T-helper 1 cell treated with Interleukin-12 subunit alpha and Interleukin-12 subunit beta and Interleukin-4 antibody, amounts not matched to agents 30 μg/mL and 1 μg/mL, for 36 hours (primary cell): Measurements from ENCODE around the gene NR1H2.

Source experiments
- H3K27ac Mint-ChIP-seq: one replicate; pipeline ENCODE4 v1.8.0; 2021; ENCODE audit warnings: mild to moderate bottlenecking, mixed read lengths
- H3K27me3 Mint-ChIP-seq: one replicate; pipeline ENCODE4 v1.8.0; 2021; ENCODE audit warnings: low read depth, mixed read lengths
- H3K36me3 Mint-ChIP-seq: one replicate; pipeline ENCODE4 v1.8.0; 2021; ENCODE audit warnings: low read depth, mixed read lengths
- H3K4me1 Mint-ChIP-seq: one replicate; pipeline ENCODE4 v1.8.0; 2021; ENCODE audit warnings: low read depth, mixed read lengths
- H3K4me3 Mint-ChIP-seq: one replicate; pipeline ENCODE4 v1.8.0; 2021; ENCODE audit warnings: mild to moderate bottlenecking, moderate library complexity, mixed read lengths
- H3K9me3 Mint-ChIP-seq: one replicate; pipeline ENCODE4 v1.8.0; 2021; ENCODE audit warnings: mixed read lengths

Gene NR1H2

DNA sequence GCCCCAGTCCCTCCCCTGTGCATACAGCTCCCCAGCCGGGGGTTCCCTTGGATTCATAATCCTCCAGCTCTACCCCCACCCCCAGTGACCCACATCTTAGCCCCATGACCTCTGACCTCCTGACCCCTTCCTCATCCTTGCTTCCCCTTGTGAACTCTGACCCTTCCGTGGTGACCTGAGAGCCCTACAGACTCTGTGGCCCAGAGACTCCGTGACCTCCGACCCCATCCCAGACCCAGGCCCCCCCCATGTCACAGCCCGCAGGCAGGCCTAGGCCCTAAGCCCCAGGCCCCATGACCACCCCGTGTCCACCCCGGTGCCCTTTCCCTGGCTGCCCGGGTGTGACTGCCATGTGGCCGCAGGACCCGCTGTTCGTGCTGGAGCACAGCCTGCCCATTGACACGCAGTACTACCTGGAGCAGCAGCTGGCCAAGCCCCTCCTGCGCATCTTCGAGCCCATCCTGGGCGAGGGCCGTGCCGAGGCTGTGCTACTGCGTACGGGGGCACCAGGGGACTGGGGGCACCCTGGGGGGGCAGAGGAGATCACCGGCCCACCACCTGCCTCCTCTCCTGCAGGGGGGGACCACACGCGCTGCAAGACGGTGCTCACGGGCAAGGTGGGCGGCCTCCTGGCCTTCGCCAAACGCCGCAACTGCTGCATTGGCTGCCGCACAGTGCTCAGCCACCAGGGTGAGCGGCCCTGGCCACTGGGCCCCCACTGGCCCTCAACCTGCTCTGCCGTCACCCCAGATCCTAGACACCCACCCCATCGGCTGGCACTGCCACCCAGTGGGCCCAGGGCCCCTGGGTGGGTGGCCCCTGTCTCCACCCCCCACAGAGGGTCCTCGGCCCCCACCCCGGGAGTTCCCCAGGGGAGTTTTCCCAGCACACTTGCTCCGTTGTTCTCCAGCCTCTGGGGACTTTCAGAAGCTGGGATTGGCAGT is 40.0 kb downstream of the NR1H2 start:
- peaks cover 3% of the 10 kb centered on the region for H3K36me3 Mint-ChIP-seq
- peaks cover 10% of the 10 kb centered on the region for H3K4me1 Mint-ChIP-seq
- peaks cover 11% of the 10 kb centered on the region for H3K27me3 Mint-ChIP-seq
- H3K27ac Mint-ChIP-seq: no peak overlapping the region
- no peak overlapping the region for H3K4me3 Mint-ChIP-seq
- H3K9me3 Mint-ChIP-seq: no peaks in the 10 kb centered on the region

- H3K9me3 Mint-ChIP-seq: no peaks in the 10 kb centered on the region
- H3K27me3 Mint-ChIP-seq: peaks cover 11% of the 10 kb centered on the region
- no peak overlapping the region for H3K4me3 Mint-ChIP-seq
- H3K36me3 Mint-ChIP-seq: peaks cover 3% of the 10 kb centered on the region
- peaks cover 10% of the 10 kb centered on the region for H3K4me1 Mint-ChIP-seq
- H3K27ac Mint-ChIP-seq: no peak overlapping the region
Observed at GRCh38 chr19:50417111-50418081, 41.1 kb downstream of the NR1H2 start.

DNA sequence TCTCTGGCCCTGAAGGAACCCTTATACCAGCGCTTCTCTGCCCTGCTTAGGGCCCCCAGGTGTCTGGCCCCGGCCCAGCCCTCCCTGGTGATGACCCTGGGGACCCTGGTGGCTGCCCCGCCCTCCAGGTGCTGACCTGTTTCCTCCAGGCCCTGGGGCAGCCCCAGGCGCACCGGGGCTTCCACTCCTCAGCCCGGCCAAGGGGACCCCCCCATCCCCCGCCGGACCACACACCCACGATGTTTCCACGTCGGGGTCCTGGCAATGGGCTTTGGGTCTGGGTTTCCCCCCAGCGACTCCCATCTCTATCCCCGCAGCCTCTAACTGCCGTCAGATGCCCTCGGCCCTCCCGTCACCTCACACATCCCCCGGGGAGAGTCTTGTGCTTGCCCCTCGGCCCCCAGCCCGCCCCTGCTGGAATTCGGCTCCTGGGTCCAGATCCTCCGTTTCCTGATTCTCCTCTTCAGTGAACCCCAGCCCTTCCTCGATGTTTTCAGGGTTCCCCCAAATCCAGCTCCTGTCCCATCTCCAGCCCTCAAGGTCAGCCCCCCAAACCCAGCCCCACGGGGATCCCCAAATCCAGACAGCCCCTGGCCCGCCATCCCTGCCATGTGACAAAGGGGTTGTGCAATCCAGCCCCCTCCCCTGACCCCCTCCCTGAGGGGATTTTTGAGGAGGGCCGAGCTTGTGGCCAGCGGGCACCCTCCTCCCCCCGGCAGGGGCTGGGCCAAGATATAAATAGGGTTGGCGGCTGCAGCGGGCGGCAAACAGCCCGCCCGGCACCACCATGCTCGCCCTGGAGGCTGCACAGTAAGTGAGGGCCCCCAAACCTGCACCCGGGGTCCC is 42.1 kb downstream of the NR1H2 start, which contains the start of gene SPIB:
Gene SPIB (plus strand): TSS at position 763 of the 846 bp plus-strand sequence. CDS start 25 bp downstream, at position 788.
- no peaks in the 10 kb centered on the region for H3K36me3 Mint-ChIP-seq
- H3K4me1 Mint-ChIP-seq: peaks cover 10% of the 10 kb centered on the region
- H3K27ac Mint-ChIP-seq: no peak within 1 kb of the TSS
- no peaks in the 10 kb centered on the region for H3K9me3 Mint-ChIP-seq
- peaks cover 11% of the 10 kb centered on the region for H3K27me3 Mint-ChIP-seq
- no peak within 1 kb of the TSS for H3K4me3 Mint-ChIP-seq

DNA sequence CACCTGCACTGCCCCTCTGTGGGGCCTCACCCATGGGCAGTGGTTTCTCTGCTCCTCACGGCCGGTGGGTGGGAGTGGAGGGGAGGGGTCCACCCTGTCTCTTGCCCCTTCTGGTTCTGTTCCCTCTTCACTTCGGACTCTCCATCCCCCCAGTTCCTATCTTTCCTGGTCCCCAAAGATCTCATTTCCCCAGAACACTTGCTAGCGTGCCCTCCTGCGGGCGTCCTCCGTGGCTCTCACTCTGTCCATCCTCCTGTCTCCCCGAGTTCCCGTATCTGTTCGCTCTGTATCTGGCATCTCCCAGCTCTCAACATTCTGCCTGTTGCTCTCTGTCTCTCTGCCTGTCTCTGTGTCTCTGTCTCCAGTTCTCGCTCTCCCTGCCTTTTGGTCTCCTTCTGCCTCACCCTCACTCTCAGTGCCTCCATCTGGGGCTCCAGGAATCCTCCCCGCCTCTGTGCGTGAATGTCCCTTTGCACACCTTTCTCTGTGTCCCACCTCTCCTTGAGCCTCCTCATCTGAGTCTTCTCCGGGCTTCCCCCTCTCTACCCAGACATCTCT is 42.8 kb downstream of the NR1H2 start:
- Mint-ChIP-seq H3K27me3 (peaks cover 11% of the 10 kb centered on the region), H3K27ac (no peak overlapping the region), H3K9me3 (no peaks in the 10 kb centered on the region), H3K36me3 (no peaks in the 10 kb centered on the region), H3K4me3 (no peak overlapping the region), H3K4me1 (peaks cover 10% of the 10 kb centered on the region)

DNA sequence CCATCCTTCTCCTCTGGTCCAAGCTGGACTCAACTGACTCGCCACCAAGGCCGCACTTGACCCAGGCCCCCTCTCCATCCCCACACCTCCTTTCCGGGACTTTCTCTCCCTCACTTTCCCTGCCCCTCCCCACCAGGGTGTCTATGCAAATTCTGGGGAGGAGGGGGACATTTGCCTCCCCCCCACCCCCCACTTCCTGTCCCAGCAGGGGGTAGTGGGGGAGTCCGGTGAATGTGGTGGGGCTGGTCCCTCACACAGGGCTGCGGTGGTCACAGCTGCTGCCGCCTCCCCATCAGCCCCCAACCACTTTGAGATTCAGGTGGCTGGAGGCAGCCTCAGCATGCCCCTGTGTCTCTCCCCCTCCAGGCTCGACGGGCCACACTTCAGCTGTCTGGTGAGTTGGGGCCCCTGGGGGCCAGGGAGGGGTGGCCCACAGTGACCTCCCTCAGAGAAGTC is 43.4 kb downstream of the NR1H2 start:
- Mint-ChIP-seq H3K9me3 (no peaks in the 10 kb centered on the region), H3K36me3 (no peaks in the 10 kb centered on the region), H3K4me1 (peaks cover 10% of the 10 kb centered on the region), H3K27me3 (peaks cover 11% of the 10 kb centered on the region), H3K27ac (no peak overlapping the region), H3K4me3 (no peak overlapping the region)

DNA sequence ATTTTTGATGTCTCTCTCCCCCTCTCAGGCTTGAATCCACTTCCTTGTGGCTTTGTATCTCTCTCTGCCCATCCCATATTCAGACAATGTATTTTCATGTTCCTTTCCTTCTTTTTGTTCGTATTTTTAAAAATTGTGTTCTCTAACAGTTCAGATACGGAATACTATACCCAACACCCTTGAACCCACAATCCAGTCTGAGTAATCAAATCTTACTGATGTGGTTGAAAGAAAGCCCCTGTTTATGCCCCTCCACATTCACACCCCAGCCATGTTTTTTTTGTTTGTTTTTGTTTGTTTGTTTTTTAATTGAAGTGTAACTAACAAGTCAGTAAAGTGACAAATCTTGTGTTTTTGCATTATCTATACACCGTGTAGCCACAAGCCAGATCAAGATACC is 43.9 kb downstream of the NR1H2 start:
- Mint-ChIP-seq H3K27ac (no peak overlapping the region), H3K4me1 (peaks cover 10% of the 10 kb centered on the region), H3K4me3 (no peak overlapping the region), H3K9me3 (no peaks in the 10 kb centered on the region), H3K27me3 (peaks cover 11% of the 10 kb centered on the region), H3K36me3 (no peaks in the 10 kb centered on the region)

GRCh38 chr19:50420808-50421207 is 44.6 kb downstream of the NR1H2 start:
- H3K27me3 Mint-ChIP-seq: peaks cover 11% of the 10 kb centered on the region
- no peak overlapping the region for H3K4me3 Mint-ChIP-seq
- H3K4me1 Mint-ChIP-seq: peaks cover 10% of the 10 kb centered on the region
- no peaks in the 10 kb centered on the region for H3K9me3 Mint-ChIP-seq
- H3K27ac Mint-ChIP-seq: no peak overlapping the region
- H3K36me3 Mint-ChIP-seq: no peaks in the 10 kb centered on the region

GRCh38 chr19:50422397-50423278 is 46.4 kb downstream of the NR1H2 start:
- Mint-ChIP-seq H3K9me3 (no peaks in the 10 kb centered on the region), H3K36me3 (no peaks in the 10 kb centered on the region), H3K27ac (no peak overlapping the region), H3K4me3 (no peak overlapping the region), H3K4me1 (peaks cover 10% of the 10 kb centered on the region), H3K27me3 (peaks cover 11% of the 10 kb centered on the region)

DNA sequence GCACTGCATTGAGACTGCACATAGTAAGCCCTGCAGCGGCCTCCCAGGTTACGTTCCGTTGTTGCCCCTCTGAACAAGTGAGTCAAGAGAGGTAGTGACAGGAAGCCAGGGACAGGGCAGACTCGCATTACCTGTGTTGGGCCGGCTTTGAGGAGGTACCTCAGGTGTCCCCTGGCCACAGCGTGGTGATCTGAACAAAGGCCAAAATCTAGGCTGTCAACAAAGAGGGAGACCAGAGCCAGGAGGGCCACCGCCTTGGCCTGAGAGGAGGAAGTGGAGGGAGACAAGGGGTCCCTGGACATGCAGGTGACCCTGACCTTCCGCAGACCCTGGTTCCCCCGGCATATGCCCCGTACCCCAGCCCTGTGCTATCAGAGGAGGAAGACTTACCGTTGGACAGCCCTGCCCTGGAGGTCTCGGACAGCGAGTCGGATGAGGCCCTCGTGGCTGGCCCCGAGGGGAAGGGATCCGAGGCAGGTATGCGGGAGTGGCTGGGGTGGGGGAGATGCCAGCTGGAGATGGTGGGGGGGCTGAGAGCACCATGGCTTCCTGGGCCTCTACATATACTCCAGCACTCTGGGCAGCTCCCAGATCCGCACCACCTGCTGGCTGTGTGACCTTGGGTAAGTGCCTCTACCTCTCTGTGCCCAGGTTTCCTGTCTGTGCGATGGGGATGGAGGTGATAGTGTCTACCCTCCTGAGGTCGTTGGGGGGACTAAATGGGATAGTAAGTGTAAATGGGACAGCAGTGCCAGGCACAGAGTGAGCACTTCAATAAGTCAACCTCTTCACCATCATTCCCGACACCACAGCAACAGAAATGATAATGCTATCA is 47.2 kb downstream of the NR1H2 start:
- no peak overlapping the region for H3K4me3 Mint-ChIP-seq
- peaks cover 10% of the 10 kb centered on the region for H3K4me1 Mint-ChIP-seq
- H3K9me3 Mint-ChIP-seq: no peaks in the 10 kb centered on the region
- no peaks in the 10 kb centered on the region for H3K36me3 Mint-ChIP-seq
- no peak overlapping the region for H3K27ac Mint-ChIP-seq
- peaks cover 11% of the 10 kb centered on the region for H3K27me3 Mint-ChIP-seq

- Mint-ChIP-seq H3K9me3 (no peaks in the 10 kb centered on the region), H3K36me3 (no peaks in the 10 kb centered on the region), H3K27ac (no peak overlapping the region), H3K27me3 (peaks cover 3% of the 10 kb centered on the region), H3K4me1 (peaks cover 2% of the 10 kb centered on the region), H3K4me3 (no peak overlapping the region)
Observed at GRCh38 chr19:50425581-50425980, 49.3 kb downstream of the NR1H2 start.

DNA sequence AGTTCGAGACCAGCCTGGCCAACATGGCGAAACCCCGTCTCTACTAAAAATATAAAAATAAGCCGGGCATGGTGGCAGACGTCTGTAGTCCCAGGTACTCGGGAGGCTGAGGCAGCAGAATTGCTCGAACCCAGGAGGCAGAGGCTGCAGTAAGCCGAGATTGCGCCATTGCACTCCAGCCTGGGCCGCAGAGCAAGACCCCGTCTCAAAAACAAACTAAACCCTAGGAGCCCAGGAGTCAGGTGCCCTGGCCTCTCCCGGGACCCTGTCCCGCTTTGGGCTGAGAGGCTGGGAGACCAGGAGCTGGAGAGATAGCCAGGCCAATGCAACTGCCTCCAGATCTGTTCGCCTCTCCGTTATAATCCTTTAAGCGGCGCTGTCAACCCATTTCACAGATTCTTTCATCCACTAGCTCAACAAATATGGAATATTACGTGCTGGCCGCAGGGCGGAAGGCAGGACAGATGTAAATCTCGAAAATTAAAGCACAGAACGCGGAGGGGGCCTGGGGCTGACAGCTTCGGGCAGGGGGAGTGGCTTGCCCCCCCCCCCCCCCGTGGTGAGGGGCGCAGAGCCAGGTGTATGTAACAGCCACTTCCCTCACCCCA is 51.2 kb downstream of the NR1H2 start:
- Mint-ChIP-seq H3K4me3 (no peak overlapping the region), H3K27ac (no peak overlapping the region), H3K9me3 (no peaks in the 10 kb centered on the region)

GRCh38 chr19:50427997-50428425 is 51.8 kb downstream of the NR1H2 start:
- no peaks in the 10 kb centered on the region for H3K36me3 Mint-ChIP-seq
- no peak overlapping the region for H3K4me3 Mint-ChIP-seq
- H3K9me3 Mint-ChIP-seq: no peaks in the 10 kb centered on the region
- no peak overlapping the region for H3K27ac Mint-ChIP-seq
- peaks cover 11% of the 10 kb centered on the region for H3K27me3 Mint-ChIP-seq
- H3K4me1 Mint-ChIP-seq: peaks cover 13% of the 10 kb centered on the region

More for the DNA sequence above, 51.2 kb downstream of the NR1H2 start:
- Mint-ChIP-seq H3K4me1 (peaks cover 11% of the 10 kb centered on the region), H3K27me3 (peaks cover 9% of the 10 kb centered on the region), H3K36me3 (no peaks in the 10 kb centered on the region)
